T1000 (cell line): ENCODE data around the gene ARHGDIA.

ENCODE experiments used
- DNase-seq: peaks from one replicate; lab custom pipeline; 2025; ENCODE audit warnings: mixed read lengths; lab: John Stamatoyannopoulos, UW

The ARHGDIA gene

GRCh38 chr17:81906476-81907218 lies 35.5 kb upstream of the ARHGDIA start:
- DNase-seq, result no peak

- no peak for DNase-seq
Measured at GRCh38 chr17:81905993-81906392, 34.9 kb upstream of the ARHGDIA start.

GRCh38 chr17:81905424-81905875 lies 34.3 kb upstream of the ARHGDIA start:
- DNase-seq, result no peak

- DNase-seq, result no peak
Measured at GRCh38 chr17:81904600-81905423, 33.7 kb upstream of the ARHGDIA start.

- no peak for DNase-seq
Measured at GRCh38 chr17:81903896-81904599, 32.9 kb upstream of the ARHGDIA start.

GRCh38 chr17:81903415-81903831 lies 32.3 kb upstream of the ARHGDIA start:
- no peak for DNase-seq

GRCh38 chr17:81902653-81903414 lies 31.7 kb upstream of the ARHGDIA start:
- no peak for DNase-seq

GRCh38 chr17:81902023-81902652 lies 31.0 kb upstream of the ARHGDIA start, which contains the start of gene NPB:
NPB (plus strand) TSS chr17:81902238; CDS start chr17:81902278, 40 bp downstream.
- DNase-seq, result no peak

GRCh38 chr17:81901167-81902022 lies 30.3 kb upstream of the ARHGDIA start:
- no peak for DNase-seq

GRCh38 chr17:81900181-81900820 lies 29.2 kb upstream of the ARHGDIA start:
- DNase-seq, result no peak

GRCh38 chr17:81899514-81900166 lies 28.5 kb upstream of the ARHGDIA start:
- no peak for DNase-seq

GRCh38 chr17:81898885-81899284 lies 27.7 kb upstream of the ARHGDIA start:
- no peak for DNase-seq

GRCh38 chr17:81898029-81898866 lies 27.1 kb upstream of the ARHGDIA start:
- DNase-seq, result peak; percentile 91

GRCh38 chr17:81895400-81895799 lies 24.3 kb upstream of the ARHGDIA start:
- no peak for DNase-seq

- DNase-seq, result no peak
Measured at GRCh38 chr17:81891303-81891552, 20.1 kb upstream of the ARHGDIA start.

GRCh38 chr17:81890447-81891302 lies 19.5 kb upstream of the ARHGDIA start:
- DNase-seq, result no peak

GRCh38 chr17:81889602-81890001 lies 18.5 kb upstream of the ARHGDIA start:
- no peak for DNase-seq
